Measurements from ENCODE around the gene RD3L.

RD3L gene

GRCh38 chr14:103960457-103961055 lies 18.2 kb upstream of the RD3L start:
- Histone ChIP-seq H3K9me3 (ENCODE audit: control insufficient read depth in 2 of 2, low read length in 2 of 2) (no peaks in the 10 kb centered on the region), H3K36me3 (ENCODE audit: control insufficient read depth in 2 of 2, insufficient read depth in 2 of 2, low read length in 2 of 2) (no peaks in the 10 kb centered on the region), H3K4me3 (ENCODE audit: low read length in 2 of 2) (no peak overlapping the region), H3K27me3 (ENCODE audit: control insufficient read depth in 2 of 2, insufficient read depth in 2 of 2, low read length in 2 of 2) (no peaks in the 10 kb centered on the region), H3K27ac (ENCODE audit: low read depth in 2 of 2, low read length in 2 of 2) (no peak overlapping the region), H3K4me1 (ENCODE audit: control insufficient read depth in 2 of 2, insufficient read depth in 2 of 2, low read length in 2 of 2) (no peaks in the 10 kb centered on the region), H3K9ac (ENCODE audit: low read depth in 1 of 2, low read length in 2 of 2) (no peak overlapping the region)

DNA sequence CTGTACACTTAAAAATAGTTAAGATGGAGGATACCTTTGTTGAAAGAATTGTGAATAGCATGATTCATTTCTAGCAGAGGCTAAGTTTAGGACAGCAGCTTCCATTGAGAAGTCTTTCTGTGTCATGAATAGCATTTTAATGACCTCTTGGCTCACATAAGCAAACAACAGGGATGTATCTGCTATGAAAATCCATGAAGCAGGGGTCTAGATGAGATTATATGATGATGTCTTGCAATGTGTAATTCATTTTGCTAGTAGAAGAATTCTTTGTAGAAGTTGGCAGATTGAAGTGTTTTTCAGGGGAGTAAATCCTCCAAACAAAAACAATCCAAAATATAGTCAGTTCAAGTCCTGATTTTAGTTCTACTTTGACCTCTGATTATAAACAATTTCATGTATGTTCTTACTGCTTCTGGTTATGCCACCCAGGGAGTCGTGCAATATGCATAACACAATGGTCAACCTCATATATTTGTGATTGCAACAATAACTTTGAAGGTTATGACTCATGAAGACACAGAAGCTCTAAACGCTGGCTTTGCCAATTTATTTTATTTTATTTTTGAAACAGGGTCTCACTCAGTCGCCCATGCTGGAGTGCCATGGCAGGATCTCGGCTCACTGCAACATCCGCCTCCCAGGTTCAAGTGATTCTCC lies 6.9 kb upstream of the RD3L start:
- no peak overlapping the region for H3K27ac ChIP-seq (ENCODE audit: low read depth in 2 of 2, low read length in 2 of 2)
- H3K4me3 ChIP-seq (ENCODE audit: low read length in 2 of 2), result no peak overlapping the region
- no peaks in the 10 kb centered on the region for H3K27me3 ChIP-seq (ENCODE audit: control insufficient read depth in 2 of 2, insufficient read depth in 2 of 2, low read length in 2 of 2)
- H3K36me3 ChIP-seq (ENCODE audit: control insufficient read depth in 2 of 2, insufficient read depth in 2 of 2, low read length in 2 of 2), result no peaks in the 10 kb centered on the region
- no peaks in the 10 kb centered on the region for H3K4me1 ChIP-seq (ENCODE audit: control insufficient read depth in 2 of 2, insufficient read depth in 2 of 2, low read length in 2 of 2)
- no peaks in the 10 kb centered on the region for H3K9me3 ChIP-seq (ENCODE audit: control insufficient read depth in 2 of 2, low read length in 2 of 2)
- no peak overlapping the region for H3K9ac ChIP-seq (ENCODE audit: low read depth in 1 of 2, low read length in 2 of 2)

DNA sequence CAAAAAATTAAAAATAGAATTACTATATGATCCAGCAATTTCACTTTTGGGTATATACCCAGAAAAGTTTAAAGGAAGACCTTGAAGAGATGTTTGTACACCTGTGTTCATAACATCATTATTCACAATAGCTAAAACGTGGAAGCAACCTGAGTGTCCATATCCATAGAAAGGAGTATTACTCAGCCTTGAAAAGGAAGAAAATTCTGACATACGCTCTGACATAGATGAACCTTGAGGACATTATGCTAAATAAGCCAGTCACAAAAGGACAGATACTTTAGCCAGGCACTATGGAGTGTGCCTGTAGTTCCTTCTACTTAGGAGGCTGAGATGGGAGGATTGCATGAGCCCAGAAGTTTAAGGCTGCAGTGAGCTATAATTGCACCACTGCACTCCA lies 6.1 kb upstream of the RD3L start:
- Histone ChIP-seq H3K9ac (ENCODE audit: low read depth in 1 of 2, low read length in 2 of 2) (no peak overlapping the region), H3K27ac (ENCODE audit: low read depth in 2 of 2, low read length in 2 of 2) (no peak overlapping the region), H3K4me1 (ENCODE audit: control insufficient read depth in 2 of 2, insufficient read depth in 2 of 2, low read length in 2 of 2) (no peaks in the 10 kb centered on the region), H3K36me3 (ENCODE audit: control insufficient read depth in 2 of 2, insufficient read depth in 2 of 2, low read length in 2 of 2) (no peaks in the 10 kb centered on the region), H3K27me3 (ENCODE audit: control insufficient read depth in 2 of 2, insufficient read depth in 2 of 2, low read length in 2 of 2) (no peaks in the 10 kb centered on the region), H3K9me3 (ENCODE audit: control insufficient read depth in 2 of 2, low read length in 2 of 2) (no peaks in the 10 kb centered on the region), H3K4me3 (ENCODE audit: low read length in 2 of 2) (no peak overlapping the region)

DNA sequence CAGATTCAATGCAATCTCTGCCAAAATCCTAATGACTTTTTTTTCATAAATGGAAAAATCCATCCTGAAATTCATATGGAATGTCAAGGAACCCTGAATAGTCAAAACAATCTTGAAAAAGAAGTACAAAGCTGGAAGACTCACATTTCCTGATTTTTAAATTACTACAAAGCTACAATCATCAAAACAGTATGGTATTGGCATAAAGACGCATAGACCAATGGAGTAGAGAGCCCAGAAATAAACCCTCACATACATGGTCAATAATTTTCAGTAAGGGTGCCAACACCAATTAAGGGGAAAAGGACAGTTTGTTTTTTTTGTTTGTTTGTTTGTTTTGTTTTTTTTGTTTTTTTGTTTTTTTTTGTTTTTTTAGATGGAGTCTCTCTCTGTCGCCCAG lies 4.6 kb upstream of the RD3L start:
- Histone ChIP-seq H3K27me3 (ENCODE audit: control insufficient read depth in 2 of 2, insufficient read depth in 2 of 2, low read length in 2 of 2) (no peaks in the 10 kb centered on the region), H3K36me3 (ENCODE audit: control insufficient read depth in 2 of 2, insufficient read depth in 2 of 2, low read length in 2 of 2) (no peaks in the 10 kb centered on the region), H3K4me1 (ENCODE audit: control insufficient read depth in 2 of 2, insufficient read depth in 2 of 2, low read length in 2 of 2) (no peaks in the 10 kb centered on the region), H3K9me3 (ENCODE audit: control insufficient read depth in 2 of 2, low read length in 2 of 2) (no peaks in the 10 kb centered on the region), H3K9ac (ENCODE audit: low read depth in 1 of 2, low read length in 2 of 2) (no peak overlapping the region), H3K27ac (ENCODE audit: low read depth in 2 of 2, low read length in 2 of 2) (no peak overlapping the region), H3K4me3 (ENCODE audit: low read length in 2 of 2) (no peak overlapping the region)

DNA sequence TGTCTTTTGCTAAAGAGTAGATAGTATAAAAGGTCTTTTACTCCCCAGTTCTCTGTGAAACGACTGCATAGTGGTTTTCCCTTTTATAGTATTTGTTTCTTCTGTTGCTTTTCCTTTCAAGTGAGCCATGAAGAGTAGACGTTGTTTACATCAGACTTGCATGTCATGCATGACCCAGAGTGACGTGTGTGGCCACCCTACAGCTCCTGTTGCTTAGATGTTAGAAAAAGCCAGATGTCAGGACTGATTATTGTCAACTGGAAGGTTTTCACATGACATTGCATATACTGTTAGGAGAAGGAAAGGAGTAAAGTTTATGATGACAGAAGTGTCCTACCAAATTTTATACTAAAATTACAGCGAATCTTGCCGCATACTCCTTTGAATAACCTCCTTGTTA lies 1.3 kb upstream of the RD3L start:
- no peaks in the 10 kb centered on the region for H3K36me3 ChIP-seq (ENCODE audit: control insufficient read depth in 2 of 2, insufficient read depth in 2 of 2, low read length in 2 of 2)
- no peaks in the 10 kb centered on the region for H3K9me3 ChIP-seq (ENCODE audit: control insufficient read depth in 2 of 2, low read length in 2 of 2)
- H3K9ac ChIP-seq (ENCODE audit: low read depth in 1 of 2, low read length in 2 of 2), result no peak overlapping the region
- H3K27ac ChIP-seq (ENCODE audit: low read depth in 2 of 2, low read length in 2 of 2), result no peak overlapping the region
- H3K27me3 ChIP-seq (ENCODE audit: control insufficient read depth in 2 of 2, insufficient read depth in 2 of 2, low read length in 2 of 2), result peaks cover 2 to 5% of the 10 kb centered on the region in 2 donors
- no peak overlapping the region for H3K4me3 ChIP-seq (ENCODE audit: low read length in 2 of 2)
- no peaks in the 10 kb centered on the region for H3K4me1 ChIP-seq (ENCODE audit: control insufficient read depth in 2 of 2, insufficient read depth in 2 of 2, low read length in 2 of 2)

DNA sequence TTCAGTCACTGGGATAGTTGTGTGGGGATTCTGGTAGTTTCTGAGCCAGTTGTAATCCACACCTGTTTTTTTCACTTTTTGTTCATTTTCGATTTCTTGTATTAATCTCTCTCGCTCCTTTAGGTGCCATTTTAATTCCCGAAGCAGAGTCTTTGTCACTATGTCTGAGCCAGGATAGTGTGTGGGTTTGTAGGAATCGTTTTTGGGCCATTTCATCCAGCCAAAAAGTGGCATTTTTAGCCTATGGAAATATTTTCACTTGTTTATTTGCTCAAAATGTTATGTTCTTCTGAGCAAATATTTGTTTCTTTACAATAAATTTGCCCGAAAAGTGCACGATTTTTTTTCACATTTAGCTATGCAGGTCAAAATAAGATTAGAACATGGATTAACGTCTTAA lies 867 bp downstream of the RD3L start:
- Histone ChIP-seq H3K36me3 (ENCODE audit: control insufficient read depth in 2 of 2, insufficient read depth in 2 of 2, low read length in 2 of 2) (no peaks in the 10 kb centered on the region), H3K27ac (ENCODE audit: low read depth in 2 of 2, low read length in 2 of 2) (no peak overlapping the region), H3K4me1 (ENCODE audit: control insufficient read depth in 2 of 2, insufficient read depth in 2 of 2, low read length in 2 of 2) (no peaks in the 10 kb centered on the region), H3K9ac (ENCODE audit: low read depth in 1 of 2, low read length in 2 of 2) (no peak overlapping the region), H3K9me3 (ENCODE audit: control insufficient read depth in 2 of 2, low read length in 2 of 2) (no peaks in the 10 kb centered on the region), H3K4me3 (ENCODE audit: low read length in 2 of 2) (no peak overlapping the region), H3K27me3 (ENCODE audit: control insufficient read depth in 2 of 2, insufficient read depth in 2 of 2, low read length in 2 of 2) (peaks cover 2 to 5% of the 10 kb centered on the region in 2 donors)

DNA sequence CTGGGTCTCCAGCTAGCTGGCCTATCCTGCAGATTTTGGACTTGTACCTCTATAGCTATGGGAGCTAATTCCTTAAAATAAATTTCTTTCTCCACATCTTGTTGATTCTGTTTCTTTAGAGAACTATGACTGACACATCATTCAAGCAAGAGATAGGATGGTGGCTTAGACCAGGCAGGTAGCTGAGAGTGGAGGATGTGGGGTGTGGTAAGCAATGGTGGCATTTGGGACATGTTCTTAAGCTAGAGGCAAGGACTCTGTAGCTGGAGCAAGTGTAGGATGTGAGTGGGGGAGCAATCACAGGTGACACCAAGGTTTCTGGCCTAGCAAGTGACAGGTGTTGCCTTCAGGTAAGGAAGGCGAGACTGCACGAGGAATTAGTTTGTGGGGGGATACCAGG lies 7.2 kb downstream of the RD3L start:
- Histone ChIP-seq H3K4me1 (ENCODE audit: control insufficient read depth in 2 of 2, insufficient read depth in 2 of 2, low read length in 2 of 2) (peaks cover 0 to 5% of the 10 kb centered on the region in 2 donors), H3K9ac (ENCODE audit: low read depth in 1 of 2, low read length in 2 of 2) (no peak overlapping the region), H3K9me3 (ENCODE audit: control insufficient read depth in 2 of 2, low read length in 2 of 2) (no peaks in the 10 kb centered on the region), H3K27me3 (ENCODE audit: control insufficient read depth in 2 of 2, insufficient read depth in 2 of 2, low read length in 2 of 2) (peaks cover 0 to 5% of the 10 kb centered on the region in 2 donors), H3K27ac (ENCODE audit: low read depth in 2 of 2, low read length in 2 of 2) (no peak overlapping the region), H3K4me3 (ENCODE audit: low read length in 2 of 2) (no peak overlapping the region), H3K36me3 (ENCODE audit: control insufficient read depth in 2 of 2, insufficient read depth in 2 of 2, low read length in 2 of 2) (no peaks in the 10 kb centered on the region)

DNA sequence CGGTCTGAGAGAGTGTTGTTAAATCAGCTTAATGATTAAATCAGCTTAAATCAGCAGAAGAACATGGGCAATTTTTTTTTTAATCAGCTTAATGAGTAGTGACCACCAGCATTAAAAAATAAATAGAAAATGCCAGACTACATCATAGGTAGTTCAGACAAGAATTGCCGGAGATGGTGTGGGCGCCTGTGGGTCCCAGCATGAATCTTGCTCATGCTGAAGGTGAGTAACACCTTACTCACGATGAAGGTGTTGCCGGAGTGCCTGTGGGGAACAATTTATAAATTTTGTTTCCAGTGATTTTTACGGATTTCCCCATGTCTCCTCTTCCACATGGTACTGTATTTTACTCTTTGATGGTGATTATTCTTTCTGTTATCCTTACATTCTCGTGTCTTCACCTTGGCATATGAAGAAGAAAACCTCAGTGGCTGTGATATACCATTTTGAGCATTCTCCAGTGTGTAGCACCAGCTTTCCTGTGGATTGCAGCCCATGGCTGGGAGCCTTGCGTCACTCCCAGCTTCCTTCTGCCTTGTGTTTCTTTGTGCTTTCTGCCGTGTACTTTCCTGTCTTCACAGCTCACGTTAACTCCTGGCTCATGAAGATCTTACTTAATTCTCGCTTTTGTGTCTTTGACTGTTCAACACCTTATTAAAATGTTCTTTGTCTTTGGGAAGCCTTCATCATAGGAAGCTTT lies 9.4 kb downstream of the RD3L start:
- Histone ChIP-seq H3K4me1 (ENCODE audit: control insufficient read depth in 2 of 2, insufficient read depth in 2 of 2, low read length in 2 of 2) (peaks cover 0 to 5% of the 10 kb centered on the region in 2 donors), H3K36me3 (ENCODE audit: control insufficient read depth in 2 of 2, insufficient read depth in 2 of 2, low read length in 2 of 2) (no peaks in the 10 kb centered on the region), H3K4me3 (ENCODE audit: low read length in 2 of 2) (no peak overlapping the region), H3K9me3 (ENCODE audit: control insufficient read depth in 2 of 2, low read length in 2 of 2) (no peaks in the 10 kb centered on the region), H3K9ac (ENCODE audit: low read depth in 1 of 2, low read length in 2 of 2) (no peak overlapping the region), H3K27me3 (ENCODE audit: control insufficient read depth in 2 of 2, insufficient read depth in 2 of 2, low read length in 2 of 2) (no peaks in the 10 kb centered on the region), H3K27ac (ENCODE audit: low read depth in 2 of 2, low read length in 2 of 2) (no peak overlapping the region)

- no peaks in the 10 kb centered on the region for H3K27me3 ChIP-seq (ENCODE audit: control insufficient read depth in 2 of 2, insufficient read depth in 2 of 2, low read length in 2 of 2)
- H3K9ac ChIP-seq (ENCODE audit: low read depth in 1 of 2, low read length in 2 of 2), result no peak overlapping the region
- H3K9me3 ChIP-seq (ENCODE audit: control insufficient read depth in 2 of 2, low read length in 2 of 2), result no peaks in the 10 kb centered on the region
- peaks cover 0 to 5% of the 10 kb centered on the region in 2 donors for H3K4me1 ChIP-seq (ENCODE audit: control insufficient read depth in 2 of 2, insufficient read depth in 2 of 2, low read length in 2 of 2)
- no peak overlapping the region for H3K27ac ChIP-seq (ENCODE audit: low read depth in 2 of 2, low read length in 2 of 2)
- H3K36me3 ChIP-seq (ENCODE audit: control insufficient read depth in 2 of 2, insufficient read depth in 2 of 2, low read length in 2 of 2), result no peaks in the 10 kb centered on the region
- no peak overlapping the region for H3K4me3 ChIP-seq (ENCODE audit: low read length in 2 of 2)
These were observed 10.9 kb downstream of the RD3L start for GRCh38 chr14:103931422-103931821.

DNA sequence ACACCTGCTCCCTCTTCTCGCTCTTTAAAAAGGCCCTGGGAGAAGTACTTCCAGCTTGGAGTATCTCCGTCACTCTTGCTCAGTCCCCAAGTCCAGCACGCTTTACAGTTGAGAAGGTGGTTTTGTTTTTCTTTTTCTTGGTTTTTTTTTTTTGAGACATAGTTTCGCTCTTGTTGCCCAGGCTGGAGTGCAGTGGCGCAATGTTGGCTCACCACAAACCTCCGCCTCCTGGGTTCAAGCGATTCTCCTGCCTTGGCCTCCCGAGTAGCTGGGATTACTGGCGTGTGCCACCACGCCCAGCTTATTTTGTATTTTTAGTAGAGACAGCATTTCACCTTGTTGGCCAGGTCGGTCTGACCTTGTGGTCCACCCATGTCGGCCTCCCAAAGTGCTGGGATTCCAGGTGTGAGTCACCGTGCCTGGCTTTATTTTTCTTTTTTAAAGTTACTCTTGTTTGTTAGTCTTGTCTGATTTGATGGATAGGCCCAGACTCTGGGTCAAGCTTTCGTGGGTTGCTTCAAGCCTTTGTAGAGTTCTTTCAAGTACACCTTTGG lies 12.2 kb downstream of the RD3L start:
- no peak overlapping the region for H3K9ac ChIP-seq (ENCODE audit: low read depth in 1 of 2, low read length in 2 of 2)
- H3K9me3 ChIP-seq (ENCODE audit: control insufficient read depth in 2 of 2, low read length in 2 of 2), result no peaks in the 10 kb centered on the region
- no peak overlapping the region for H3K4me3 ChIP-seq (ENCODE audit: low read length in 2 of 2)
- H3K27me3 ChIP-seq (ENCODE audit: control insufficient read depth in 2 of 2, insufficient read depth in 2 of 2, low read length in 2 of 2), result no peaks in the 10 kb centered on the region
- H3K36me3 ChIP-seq (ENCODE audit: control insufficient read depth in 2 of 2, insufficient read depth in 2 of 2, low read length in 2 of 2), result no peaks in the 10 kb centered on the region
- H3K27ac ChIP-seq (ENCODE audit: low read depth in 2 of 2, low read length in 2 of 2), result no peak overlapping the region
- H3K4me1 ChIP-seq (ENCODE audit: control insufficient read depth in 2 of 2, insufficient read depth in 2 of 2, low read length in 2 of 2), result peaks cover 0 to 8% of the 10 kb centered on the region in 2 donors
